Type B pancreatic cell (in vitro differentiated cells): Measurements from ENCODE around the gene IL25. TPM values are rescaled to one million over a fixed set of nuclear protein-coding genes. Genes with fewer than 3 reads are reported as not detected.

Experiments
- DNase-seq: peaks from one replicate; pipeline ENCODE4 v3.0.0; 2021; ENCODE audit warnings: mixed read lengths; ENCODE audit not compliant: unreplicated experiment; ENCODE audit errors: extremely low spot score
- H3K27ac Mint-ChIP-seq: 2 replicates; pipeline ENCODE4 v1.8.0; 2021; ENCODE audit warnings: mild to moderate bottlenecking, mixed read lengths
- H3K27me3 Mint-ChIP-seq: 2 replicates; pipeline ENCODE4 v1.8.0; 2021; ENCODE audit warnings: mixed read lengths
- H3K36me3 Mint-ChIP-seq: 2 replicates; pipeline ENCODE4 v1.8.0; 2021; ENCODE audit warnings: mixed read lengths
- H3K4me1 Mint-ChIP-seq: one replicate; pipeline ENCODE4 v1.8.0; 2021; ENCODE audit warnings: mixed read lengths; ENCODE audit not compliant: unreplicated experiment
- H3K4me3 Mint-ChIP-seq: 2 replicates; pipeline ENCODE4 v1.8.0; 2021; ENCODE audit warnings: mild to moderate bottlenecking, mixed read lengths
- H3K9me3 Mint-ChIP-seq: 2 replicates; pipeline ENCODE4 v1.8.0; 2021; ENCODE audit warnings: mixed read lengths
- total RNA-seq: library from RNA; stranded (reverse); gene quantifications from 2 replicates; pipeline ENCODE4 v1.2.1, GENCODE V29; 2021; ENCODE audit warnings: low replicate concordance
- TF ChIP-seq, protein P1 (sequence below): fragments of 200-600 bp; sonication (generic); conservative IDR thresholded peaks from 2 replicates; pipeline ENCODE4 v1.5.0; 2021; ENCODE audit warnings: antibody characterized with exemption, mild to moderate bottlenecking

Gene IL25
- total RNA-seq, 1 donor from 2014 or later = not detected

DNA sequence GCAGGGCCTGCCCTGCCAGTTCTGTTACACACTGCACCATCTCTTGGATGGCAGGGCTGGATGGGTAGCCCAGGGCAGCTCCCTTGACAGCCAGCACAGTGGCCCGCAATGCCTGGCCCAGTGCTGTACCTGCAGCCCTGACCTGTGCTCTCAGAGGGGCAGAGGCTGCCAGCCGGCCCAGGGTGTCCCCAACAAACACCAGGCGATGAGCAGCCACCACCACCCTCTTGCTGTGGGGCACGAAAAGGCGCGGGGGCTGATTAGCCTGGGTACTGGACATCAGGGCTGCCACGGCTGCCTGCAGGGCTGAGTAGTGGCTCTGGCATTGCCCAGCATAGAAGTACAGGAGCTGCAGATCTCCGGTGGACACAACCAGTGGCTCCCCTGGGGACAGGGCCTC lies 15.3 kb upstream of the IL25 start:
- H3K4me1 Mint-ChIP-seq = peaks cover 18% of the 10 kb centered on the region
- TF ChIP-seq, protein P1, sequence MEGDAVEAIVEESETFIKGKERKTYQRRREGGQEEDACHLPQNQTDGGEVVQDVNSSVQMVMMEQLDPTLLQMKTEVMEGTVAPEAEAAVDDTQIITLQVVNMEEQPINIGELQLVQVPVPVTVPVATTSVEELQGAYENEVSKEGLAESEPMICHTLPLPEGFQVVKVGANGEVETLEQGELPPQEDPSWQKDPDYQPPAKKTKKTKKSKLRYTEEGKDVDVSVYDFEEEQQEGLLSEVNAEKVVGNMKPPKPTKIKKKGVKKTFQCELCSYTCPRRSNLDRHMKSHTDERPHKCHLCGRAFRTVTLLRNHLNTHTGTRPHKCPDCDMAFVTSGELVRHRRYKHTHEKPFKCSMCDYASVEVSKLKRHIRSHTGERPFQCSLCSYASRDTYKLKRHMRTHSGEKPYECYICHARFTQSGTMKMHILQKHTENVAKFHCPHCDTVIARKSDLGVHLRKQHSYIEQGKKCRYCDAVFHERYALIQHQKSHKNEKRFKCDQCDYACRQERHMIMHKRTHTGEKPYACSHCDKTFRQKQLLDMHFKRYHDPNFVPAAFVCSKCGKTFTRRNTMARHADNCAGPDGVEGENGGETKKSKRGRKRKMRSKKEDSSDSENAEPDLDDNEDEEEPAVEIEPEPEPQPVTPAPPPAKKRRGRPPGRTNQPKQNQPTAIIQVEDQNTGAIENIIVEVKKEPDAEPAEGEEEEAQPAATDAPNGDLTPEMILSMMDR = no peak
- H3K27ac Mint-ChIP-seq = no peak overlapping the region
- peaks cover 15% of the 10 kb centered on the region for H3K27me3 Mint-ChIP-seq
- H3K9me3 Mint-ChIP-seq = no peaks in the 10 kb centered on the region
- no peak for DNase-seq
- peaks cover 20% of the 10 kb centered on the region for H3K36me3 Mint-ChIP-seq
- no peak overlapping the region for H3K4me3 Mint-ChIP-seq

DNA sequence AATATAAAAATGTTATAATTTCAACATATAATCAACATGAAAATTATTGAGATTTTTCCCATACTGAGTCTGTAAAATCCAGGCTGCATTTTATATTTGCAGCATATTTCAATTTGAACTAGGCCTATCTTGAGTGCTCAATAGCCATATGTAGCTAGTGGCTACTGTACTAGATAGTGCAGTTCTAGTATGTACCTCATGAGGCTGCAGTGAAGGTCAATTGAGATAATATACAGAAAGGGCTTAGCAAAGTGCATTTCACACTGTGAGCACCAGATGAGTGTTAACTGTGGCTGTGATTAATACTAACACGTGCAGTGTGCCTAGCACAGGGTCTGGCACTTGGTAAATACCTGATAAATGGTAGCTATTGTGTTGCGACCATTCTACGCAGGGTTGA lies 14.6 kb upstream of the IL25 start:
- Mint-ChIP-seq H3K27me3 (peaks cover 11% of the 10 kb centered on the region), H3K36me3 (peaks cover 20% of the 10 kb centered on the region), H3K4me1 (peaks cover 17% of the 10 kb centered on the region), H3K4me3 (no peak overlapping the region), H3K27ac (no peak overlapping the region), H3K9me3 (no peaks in the 10 kb centered on the region)
- TF ChIP-seq, protein P1 = no peak
- no peak for DNase-seq

DNA sequence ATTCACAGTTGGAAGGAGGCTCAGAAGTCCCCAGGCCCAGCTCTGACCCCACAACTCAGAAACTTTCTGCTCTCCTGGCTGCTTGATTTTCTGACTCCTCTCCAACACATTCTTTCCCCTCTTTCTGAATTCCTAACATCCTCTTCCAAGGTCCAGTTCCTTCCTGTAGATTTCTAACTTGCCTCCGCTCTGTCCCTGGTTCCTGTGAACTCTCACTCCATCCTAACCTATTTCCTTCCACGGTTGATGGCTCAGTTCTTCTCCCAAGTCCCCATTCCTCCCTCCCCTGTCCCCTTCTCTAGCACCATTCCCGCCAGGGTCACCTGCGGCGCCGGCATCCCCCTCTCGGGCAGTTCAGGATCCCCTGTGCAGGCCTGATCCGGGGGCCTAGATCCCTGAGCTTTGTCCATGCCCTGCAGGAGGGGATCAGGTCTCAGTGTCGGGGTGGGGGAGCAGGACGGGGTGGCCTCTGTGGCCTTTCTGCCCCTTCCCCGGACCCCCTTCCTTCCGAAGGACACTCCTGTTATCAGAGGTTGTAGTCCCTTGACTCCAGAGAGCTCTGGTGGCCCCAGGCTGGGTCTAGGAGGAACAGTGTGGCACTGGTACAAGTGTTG lies 13.9 kb upstream of the IL25 start:
- H3K4me1 Mint-ChIP-seq = peaks cover 15% of the 10 kb centered on the region
- no peak overlapping the region for H3K27ac Mint-ChIP-seq
- H3K9me3 Mint-ChIP-seq = no peaks in the 10 kb centered on the region
- TF ChIP-seq, protein P1 = no peak
- no peak overlapping the region for H3K4me3 Mint-ChIP-seq
- no peak for DNase-seq
- peaks cover 20% of the 10 kb centered on the region for H3K36me3 Mint-ChIP-seq
- peaks cover 7% of the 10 kb centered on the region for H3K27me3 Mint-ChIP-seq

DNA sequence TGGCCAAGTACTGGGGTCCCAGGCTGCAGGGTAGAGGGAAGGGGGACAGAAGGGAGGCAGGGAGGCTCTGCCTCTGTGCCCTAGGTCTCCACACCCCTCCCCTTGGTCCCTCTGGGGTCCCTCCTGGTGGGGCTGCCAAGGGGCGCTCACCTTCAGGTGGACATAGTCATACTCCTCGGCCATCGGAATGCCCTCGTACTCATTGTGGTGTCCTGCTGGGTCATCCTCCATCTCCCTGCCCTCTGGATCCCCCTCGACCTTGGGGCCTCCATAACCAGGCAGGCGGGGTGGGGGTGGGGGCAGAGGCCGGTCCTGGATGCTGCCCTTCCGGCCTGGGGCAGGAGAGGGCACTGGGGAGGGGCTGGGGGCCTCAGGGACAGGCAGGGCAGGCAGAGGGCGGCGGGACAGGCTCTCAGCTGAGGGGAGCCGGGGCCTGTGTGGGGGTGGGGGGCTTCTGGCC lies 13.4 kb upstream of the IL25 start:
- peaks cover 2% of the 10 kb centered on the region for H3K27me3 Mint-ChIP-seq
- H3K9me3 Mint-ChIP-seq = no peaks in the 10 kb centered on the region
- peaks cover 17% of the 10 kb centered on the region for H3K4me1 Mint-ChIP-seq
- DNase-seq = no peak
- H3K36me3 Mint-ChIP-seq = peaks cover 20% of the 10 kb centered on the region
- H3K4me3 Mint-ChIP-seq = no peak overlapping the region
- no peak overlapping the region for H3K27ac Mint-ChIP-seq
- TF ChIP-seq, protein P1 = no peak

DNA sequence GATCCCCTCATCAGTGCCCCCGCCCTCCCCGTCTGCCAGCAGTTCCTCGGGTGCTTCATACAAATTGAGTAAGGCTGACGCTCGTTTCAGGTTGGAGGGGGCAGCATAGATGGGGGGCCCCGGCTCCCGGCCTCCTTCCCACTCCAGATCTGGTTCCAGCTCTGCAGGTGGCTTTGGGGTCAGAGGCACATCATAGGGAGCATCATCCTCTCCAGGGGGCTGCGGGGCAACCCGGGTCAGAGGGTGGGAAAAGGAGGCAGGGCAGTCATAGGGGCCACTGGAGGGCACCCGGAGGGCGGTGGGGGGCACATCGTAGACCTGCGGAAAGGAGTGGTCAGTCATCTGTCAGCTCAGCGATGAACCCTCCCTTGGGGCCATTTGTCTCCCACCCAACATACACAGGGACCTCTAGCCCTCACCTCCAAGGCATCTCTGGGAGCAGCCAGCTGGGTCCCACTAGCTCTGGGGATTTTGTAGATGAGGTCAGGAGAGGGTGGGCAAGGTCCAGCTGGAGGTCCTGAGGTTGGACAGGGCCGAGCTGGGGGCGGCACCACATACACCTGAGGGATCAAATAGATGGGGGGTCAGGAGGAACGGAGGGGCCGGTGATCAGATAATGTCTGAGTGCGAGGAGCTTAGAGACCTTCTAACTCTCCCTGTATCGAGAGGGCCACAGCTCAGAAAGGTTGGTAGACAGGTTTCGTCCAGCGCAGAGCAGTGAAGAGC lies 12.7 kb upstream of the IL25 start:
- H3K27ac Mint-ChIP-seq = no peak overlapping the region
- peaks cover 21% of the 10 kb centered on the region for H3K4me1 Mint-ChIP-seq
- H3K9me3 Mint-ChIP-seq = no peaks in the 10 kb centered on the region
- H3K27me3 Mint-ChIP-seq = no peaks in the 10 kb centered on the region
- no peak for DNase-seq
- peaks cover 24% of the 10 kb centered on the region for H3K36me3 Mint-ChIP-seq
- H3K4me3 Mint-ChIP-seq = no peak overlapping the region
- TF ChIP-seq, protein P1 = no peak
